Stimulated activated CD4-positive, alpha-beta T cell treated with anti-CD3 and anti-CD28 coated beads, TNF-alpha, amount 100 ng/mL, for 4 hours (primary cell): ENCODE measurements around the gene PPCDC.
"Not testable (repeated sequence)": the region's sequence is repeated elsewhere in the genome, so short reads cannot be mapped to it uniquely, and the experiment has no call there.

ENCODE experiments used
- DNase-seq, 3 experiments: peaks; one replicate each; pipeline ENCODE4 v3.0.0-alpha.2; 2020; ENCODE audit warnings: low read depth in 3 of 3

Gene PPCDC

GRCh38 chr15:75067123-75067830 is 43.9 kb downstream of the PPCDC start:
- no peak for DNase-seq

- DNase-seq, result no peak
Measured at GRCh38 chr15:75068748-75069147, 45.4 kb downstream of the PPCDC start.

GRCh38 chr15:75069301-75069925 is 46.0 kb downstream of the PPCDC start:
- no peak for DNase-seq

GRCh38 chr15:75070674-75071073 is 47.3 kb downstream of the PPCDC start:
- no peak for DNase-seq

GRCh38 chr15:75073197-75073596 is 49.8 kb downstream of the PPCDC start:
- no peak for DNase-seq

GRCh38 chr15:75076277-75076676 is 52.9 kb downstream of the PPCDC start:
- no peak for DNase-seq

- DNase-seq, result not testable (repeated sequence)
Measured at GRCh38 chr15:75077551-75077961, 54.2 kb downstream of the PPCDC start.

GRCh38 chr15:75081150-75081549 is 57.8 kb downstream of the PPCDC start:
- DNase-seq, result no peak

GRCh38 chr15:75082689-75083088 is 59.3 kb downstream of the PPCDC start:
- no peak for DNase-seq

GRCh38 chr15:75085708-75086107 is 62.3 kb downstream of the PPCDC start:
- not testable (repeated sequence) for DNase-seq

- DNase-seq, result no peak
Measured at GRCh38 chr15:75089456-75090387, 66.3 kb downstream of the PPCDC start.

GRCh38 chr15:75090388-75090734 is 67.0 kb downstream of the PPCDC start:
- no peak for DNase-seq

GRCh38 chr15:75091814-75092213 is 68.4 kb downstream of the PPCDC start:
- DNase-seq, result no peak

- not testable (repeated sequence) for DNase-seq
Measured at GRCh38 chr15:75094961-75095478, 71.6 kb downstream of the PPCDC start.

GRCh38 chr15:75095594-75095993 is 72.2 kb downstream of the PPCDC start:
- no peak for DNase-seq

- no peak for DNase-seq
Measured at GRCh38 chr15:75097939-75098338, 74.5 kb downstream of the PPCDC start.

GRCh38 chr15:75098404-75098803 is 75.0 kb downstream of the PPCDC start:
- no peak for DNase-seq
